Mesenchymal stem cell (in vitro differentiated cells and primary cell): ENCODE measurements around the gene ZNF469.

Source experiments
- DNase-seq: peaks from one replicate; pipeline ENCODE4 v3.0.0-alpha.2; 2013
- H2AFZ ChIP-seq: one replicate; pipeline ENCODE4 v1.6.1; 2013; ENCODE audit warnings: low read depth, mild to moderate bottlenecking, control low read depth, inconsistent platforms, low read length, moderate library complexity
- H2AK5ac ChIP-seq: 2 replicates; pipeline ENCODE4 v1.6.1; 2013; ENCODE audit warnings: low read length, moderate library complexity, mild to moderate bottlenecking, inconsistent platforms; ENCODE audit not compliant: severe bottlenecking
- H2BK120ac ChIP-seq: one replicate; pipeline ENCODE4 v1.6.1; 2013; ENCODE audit warnings: low read depth, mild to moderate bottlenecking, inconsistent platforms, low read length, moderate library complexity
- H2BK12ac ChIP-seq, 2 experiments: one replicate each; pipeline ENCODE4 v1.6.1; 2013; ENCODE audit warnings: inconsistent platforms in 2 of 2, low read length in 2 of 2, mild to moderate bottlenecking in 2 of 2, moderate library complexity in 2 of 2, control low read depth in 1 of 2
- H2BK15ac ChIP-seq: one replicate; pipeline ENCODE4 v1.6.1; 2013; ENCODE audit warnings: mild to moderate bottlenecking, low read depth, inconsistent platforms; ENCODE audit not compliant: poor library complexity, severe bottlenecking
- H2BK5ac ChIP-seq: 2 replicates; pipeline ENCODE4 v1.6.1; 2013; ENCODE audit warnings: low read depth, mild to moderate bottlenecking, low read length, control low read depth, inconsistent platforms; ENCODE audit not compliant: poor library complexity, severe bottlenecking
- H3K14ac ChIP-seq, 2 experiments: one replicate each; pipeline ENCODE4 v1.6.1; 2013; ENCODE audit warnings: inconsistent platforms in 2 of 2, low read length in 2 of 2, control low read depth in 1 of 2, mild to moderate bottlenecking in 1 of 2, moderate library complexity in 1 of 2
- H3K18ac ChIP-seq, 2 experiments: one replicate each; pipeline ENCODE4 v1.6.1; 2013; ENCODE audit warnings: inconsistent platforms in 2 of 2, low read length in 2 of 2, control low read depth in 1 of 2, low read depth in 1 of 2, mild to moderate bottlenecking in 1 of 2
- H3K23ac ChIP-seq, 2 experiments: one replicate each; pipeline ENCODE4 v1.6.1; 2013; ENCODE audit warnings: inconsistent platforms in 2 of 2, low read length in 2 of 2, mild to moderate bottlenecking in 2 of 2, moderate library complexity in 2 of 2, control low read depth in 1 of 2
- H3K27ac ChIP-seq: 2 replicates; pipeline ENCODE4 v1.5.1; 2013; ENCODE audit warnings: mild to moderate bottlenecking, moderate library complexity, low read length, control low read depth, inconsistent platforms; ENCODE audit not compliant: poor library complexity, severe bottlenecking
- H3K27me3 ChIP-seq, 2 experiments: 2 replicates each; pipeline versions ENCODE4 v1.6.1 to v1.7.0; 2013; ENCODE audit warnings: low read length in 2 of 2, mild to moderate bottlenecking in 2 of 2, moderate library complexity in 2 of 2, control low read depth in 1 of 2, inconsistent platforms in 1 of 2; ENCODE audit not compliant: control insufficient read depth in 1 of 2, insufficient read depth in 1 of 2
- H3K36me3 ChIP-seq, 2 experiments: 2 replicates each; pipeline versions ENCODE4 v1.6.1 to v1.7.0; 2013; ENCODE audit warnings: low read length in 2 of 2, control low read depth in 1 of 2, inconsistent platforms in 1 of 2, low read depth in 1 of 2, mild to moderate bottlenecking in 1 of 2; ENCODE audit not compliant: insufficient read depth in 2 of 2, control insufficient read depth in 1 of 2
- H3K4ac ChIP-seq, 2 experiments: one replicate each; pipeline ENCODE4 v1.6.1; 2013; ENCODE audit warnings: inconsistent platforms in 2 of 2, low read length in 2 of 2, mild to moderate bottlenecking in 2 of 2, moderate library complexity in 2 of 2, control low read depth in 1 of 2, low read depth in 1 of 2
- H3K4me1 ChIP-seq: 2 replicates; pipeline ENCODE4 v1.6.1; 2013; ENCODE audit warnings: low read depth, low read length, control low read depth; ENCODE audit not compliant: control insufficient read depth, insufficient read depth
- H3K4me2 ChIP-seq: 2 replicates; pipeline ENCODE4 v1.6.1; 2013; ENCODE audit warnings: low read length, mild to moderate bottlenecking, inconsistent platforms; ENCODE audit not compliant: poor library complexity, severe bottlenecking
- H3K4me3 ChIP-seq, 2 experiments: 2 replicates each; pipeline versions ENCODE4 v1.5.1 to v1.7.0; 2013; ENCODE audit warnings: low read length in 2 of 2, mild to moderate bottlenecking in 2 of 2, control low read depth in 1 of 2, low read depth in 1 of 2; ENCODE audit not compliant: insufficient read depth in 1 of 2
- H3K79me1 ChIP-seq: replicated peaks from 2 replicates; pipeline ENCODE4 v1.6.1; 2013; ENCODE audit warnings: mild to moderate bottlenecking, control low read depth, low read length, inconsistent platforms; ENCODE audit not compliant: poor library complexity, severe bottlenecking
- H3K9ac ChIP-seq: 2 replicates; pipeline ENCODE4 v1.7.0; 2013; ENCODE audit warnings: mild to moderate bottlenecking, low read length, moderate library complexity
- H3K9me3 ChIP-seq: 2 replicates; pipeline ENCODE4 v1.7.0; 2013; ENCODE audit warnings: mild to moderate bottlenecking, low read length; ENCODE audit not compliant: control insufficient read depth
- H4K8ac ChIP-seq: one replicate; pipeline ENCODE4 v1.6.1; 2013; ENCODE audit warnings: inconsistent platforms, mild to moderate bottlenecking, low read length, moderate library complexity
- H4K91ac ChIP-seq: one replicate; pipeline ENCODE4 v1.6.1; 2013; ENCODE audit warnings: mild to moderate bottlenecking, low read length, inconsistent platforms
- WGBS: methylation state at CpG from one replicate; pipeline ENCODE4 v1.1.7; 2013; ENCODE audit warnings: mixed read lengths; 5-methylcytosine and 5-hydroxymethylcytosine counted together

Gene ZNF469

DNA sequence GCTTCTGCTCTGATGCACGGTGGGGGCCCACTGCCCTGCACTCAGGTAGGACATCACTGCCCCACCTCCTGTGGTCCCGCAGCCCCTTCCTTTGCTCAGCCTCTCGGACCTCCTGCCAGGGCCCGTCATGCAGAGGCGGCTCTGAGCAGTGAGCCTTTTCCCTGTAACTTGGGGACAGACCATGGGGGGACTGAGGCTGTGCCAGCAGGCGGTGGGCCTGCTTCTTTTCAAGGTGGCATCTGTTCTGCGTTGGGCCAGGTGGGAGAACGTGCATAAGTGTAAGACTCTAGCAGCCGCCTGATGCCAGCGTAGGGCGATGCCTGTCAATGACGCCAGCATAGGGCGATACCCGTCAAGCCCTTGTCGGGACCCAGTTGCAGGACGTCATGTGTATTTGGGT, 40.3 kb upstream of the ZNF469 start:
- H3K9me3 ChIP-seq, result peaks cover 11% of the 10 kb centered on the region

GRCh38 chr16:88343271-88343791, 39.4 kb upstream of the ZNF469 start:
- Histone ChIP-seq H2AFZ (no peak overlapping the region), H3K27ac (no peak overlapping the region), H3K79me1 (no peaks in the 10 kb centered on the region), H2BK5ac (no peak overlapping the region), H3K23ac (no peak overlapping the region), H2BK15ac (no peak overlapping the region), H3K36me3 (no peaks in the 10 kb centered on the region), H2BK120ac (no peak overlapping the region), H3K9ac (no peak overlapping the region), H3K4me1 (peaks cover 3% of the 10 kb centered on the region), H2AK5ac (no peak overlapping the region), H4K8ac (no peak overlapping the region), H3K27me3 (peaks cover 0 to 3% of the 10 kb centered on the region in 2 experiments), H3K4me3 (no peak overlapping the region), H3K4ac (no peak overlapping the region), H3K9me3 (peaks cover 11% of the 10 kb centered on the region), H4K91ac (no peak overlapping the region), H3K4me2 (no peak overlapping the region), H3K18ac (no peak overlapping the region), H2BK12ac (no peak overlapping the region), H3K14ac (no peak overlapping the region)
- 79% methylated on average over 6 of the region's 8 CpGs for WGBS
- no peak for DNase-seq

More for the DNA sequence above, 40.3 kb upstream of the ZNF469 start:
- H4K8ac ChIP-seq, result no peak overlapping the region
- peaks cover 0 to 3% of the 10 kb centered on the region in 2 experiments for H3K27me3 ChIP-seq
- WGBS, result 90% methylated on average over 16 of the region's 16 CpGs
- no peak overlapping the region for H3K27ac ChIP-seq
- H3K23ac ChIP-seq, result no peak overlapping the region
- H2BK120ac ChIP-seq, result no peak overlapping the region
- H2BK5ac ChIP-seq, result no peak overlapping the region
- peaks cover 3% of the 10 kb centered on the region for H3K4me1 ChIP-seq
- no peak overlapping the region for H3K18ac ChIP-seq
- no peak overlapping the region for H3K9ac ChIP-seq
- no peak overlapping the region for H3K4ac ChIP-seq
- DNase-seq, result no peak
- H3K14ac ChIP-seq, result no peak overlapping the region
- H2AK5ac ChIP-seq, result no peak overlapping the region
- H4K91ac ChIP-seq, result peak overlapping the region; percentile 43
- H3K79me1 ChIP-seq, result no peaks in the 10 kb centered on the region
- no peak overlapping the region for H2BK12ac ChIP-seq
- no peaks in the 10 kb centered on the region for H3K36me3 ChIP-seq
- H2AFZ ChIP-seq, result no peak overlapping the region
- no peak overlapping the region for H2BK15ac ChIP-seq
- no peak overlapping the region for H3K4me2 ChIP-seq
- no peak overlapping the region for H3K4me3 ChIP-seq

- no peak overlapping the region for H3K23ac ChIP-seq
- no peak overlapping the region for H2BK5ac ChIP-seq
- H3K4me3 ChIP-seq, result no peak overlapping the region
- H3K14ac ChIP-seq, result no peak overlapping the region
- H3K4me2 ChIP-seq, result no peak overlapping the region
- H2BK12ac ChIP-seq, result no peak overlapping the region
- H2AK5ac ChIP-seq, result no peak overlapping the region
- peaks cover 7% of the 10 kb centered on the region for H3K4me1 ChIP-seq
- no peak overlapping the region for H3K4ac ChIP-seq
- no peak overlapping the region for H3K9ac ChIP-seq
- H3K36me3 ChIP-seq, result no peaks in the 10 kb centered on the region
- H3K27ac ChIP-seq, result no peak overlapping the region
- H3K18ac ChIP-seq, result no peak overlapping the region
- no peak overlapping the region for H2BK15ac ChIP-seq
- no peak overlapping the region for H4K91ac ChIP-seq
- no peaks in the 10 kb centered on the region for H3K79me1 ChIP-seq
- peaks cover 0 to 3% of the 10 kb centered on the region in 2 experiments for H3K27me3 ChIP-seq
- H2BK120ac ChIP-seq, result no peak overlapping the region
- 86% methylated on average over 20 of the region's 20 CpGs for WGBS
- H4K8ac ChIP-seq, result no peak overlapping the region
- H3K9me3 ChIP-seq, result peaks cover 11% of the 10 kb centered on the region
- no peak overlapping the region for H2AFZ ChIP-seq
- no peak for DNase-seq
Observed at GRCh38 chr16:88344411-88345030, 38.2 kb upstream of the ZNF469 start.

- Histone ChIP-seq H3K18ac (no peak overlapping the region), H3K4me2 (no peak overlapping the region), H3K4me3 (no peak overlapping the region), H3K4ac (no peak overlapping the region), H3K36me3 (no peaks in the 10 kb centered on the region), H2BK15ac (no peak overlapping the region), H3K14ac (no peak overlapping the region), H2AK5ac (no peak overlapping the region), H3K23ac (no peak overlapping the region), H3K79me1 (no peaks in the 10 kb centered on the region), H3K4me1 (peaks cover 4% of the 10 kb centered on the region), H3K27me3 (peaks cover 0 to 3% of the 10 kb centered on the region in 2 experiments), H3K27ac (no peak overlapping the region), H4K91ac (peak overlapping the region; percentile 7), H2BK12ac (no peak overlapping the region), H3K9me3 (peaks cover 11% of the 10 kb centered on the region), H2BK5ac (no peak overlapping the region), H2AFZ (no peak overlapping the region), H3K9ac (no peak overlapping the region), H2BK120ac (no peak overlapping the region), H4K8ac (no peak overlapping the region)
- DNase-seq, result no peak
- WGBS, result 94% methylated on average over 18 of the region's 18 CpGs
Observed at GRCh38 chr16:88345031-88345720, 37.6 kb upstream of the ZNF469 start.
